Measurements from ENCODE around the gene NPPA. TPM values are rescaled to one million over a fixed set of nuclear protein-coding genes. Genes with fewer than 3 reads are reported as not detected.
A peak's percentile ranks its signal among the peaks of the same experiment; 100 is the strongest.
"Not testable (repeated sequence)": the region's sequence is repeated elsewhere in the genome, so short reads cannot be mapped to it uniquely, and the experiment has no call there.

The NPPA gene
- total RNA-seq, 6 donors from 2014 or later: 3.1 TPM; not detected in 5

- TF ChIP-seq CTCF (IDR thresholded peaks at IDR 0.05) (peak in 1 of 6 experiments; percentile 15), POLR2AphosphoS5 (IDR thresholded peaks at IDR 0.05) (peak; percentile 87 to 97), POLR2A (IDR thresholded peaks at IDR 0.05) (peak in 3 of 4 donors; percentile 79 to 98 (median 90)), EP300 (IDR thresholded peaks at IDR 0.05) (peak in 2 of 4 donors; percentile 78 to 98)
These were observed 41.9 kb downstream of the NPPA start, which contains the start of the genes CLCN6 and MTHFR for GRCh38 chr1:11805422-11806306. Gene CLCN6 (plus strand): TSS chr1:11806191. CDS start chr1:11806263, 72 bp downstream. Gene MTHFR (minus strand): TSS chr1:11805964. CDS start chr1:11803116, 2,848 bp downstream.

DNA sequence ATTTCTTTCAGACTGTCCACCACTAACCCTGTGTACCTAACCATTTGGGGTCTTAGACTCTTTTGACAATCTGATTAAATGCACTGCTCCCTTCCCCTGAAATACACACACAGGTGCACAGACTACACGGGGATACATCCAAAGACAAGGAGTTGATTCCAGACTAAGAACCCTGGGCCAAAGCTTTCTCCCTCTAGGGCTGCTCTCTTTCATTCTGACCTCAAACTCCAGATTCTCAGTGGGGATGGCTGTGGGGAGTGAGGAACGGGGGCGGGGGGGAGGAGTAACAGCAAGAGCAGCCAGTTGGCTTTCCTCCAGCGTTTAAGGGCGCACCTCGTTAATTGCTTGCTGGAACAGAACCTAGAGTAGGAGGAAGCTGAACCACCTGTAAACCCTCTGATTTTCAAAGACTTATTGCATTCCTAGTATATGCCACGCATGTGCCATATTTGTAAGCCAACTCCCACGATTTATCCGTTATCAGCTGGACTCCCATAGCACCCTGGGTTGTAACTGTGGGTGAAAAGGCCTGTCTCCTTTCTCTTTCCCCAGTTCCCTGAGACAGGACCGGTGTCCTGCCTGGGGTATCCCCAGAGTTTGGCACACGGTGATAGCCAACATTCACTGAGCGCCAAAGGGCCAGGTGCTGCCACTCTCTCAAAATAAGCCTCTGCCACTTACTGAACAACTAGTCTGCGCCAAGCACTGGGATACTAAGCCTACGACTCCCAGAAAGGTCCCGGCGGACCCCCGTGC is 42.7 kb downstream of the NPPA start:
- no peaks in the 10 kb centered on the region for H3K27me3 ChIP-seq
- H3K4me1 ChIP-seq: peaks cover 65 to 82% (median 71%) of the 10 kb centered on the region in 4 donors
- peak in 1 of 2 donors; percentile 81 for DNase-seq
- ATAC-seq (ENCODE audit: low FRiP score in 2 of 2): no peak
- peaks cover 11 to 38% (median 18%) of the 10 kb centered on the region in 4 donors for H3K36me3 ChIP-seq
- H3K9me3 ChIP-seq: no peaks in the 10 kb centered on the region
- peak overlapping the region; percentile 91 to 99 (median 97) for H3K27ac ChIP-seq
- 2 to 6% methylated on average over 11 to 17 of the region's 17 CpGs for WGBS, 2 donors
- no peak for TF ChIP-seq CTCF (IDR thresholded peaks at IDR 0.05)
- peak in 1 of 4 donors; percentile 13 for TF ChIP-seq EP300 (IDR thresholded peaks at IDR 0.05)
- no peak for TF ChIP-seq POLR2AphosphoS5 (IDR thresholded peaks at IDR 0.05)
- peak overlapping the region; percentile 66 to 86 (median 70) for H3K4me3 ChIP-seq

More at GRCh38 chr1:11805422-11806306, 41.9 kb downstream of the NPPA start, which contains the start of the genes CLCN6 and MTHFR:
- peak within 1 kb of the TSS; percentile 69 to 86 (median 73) for H3K4me3 ChIP-seq
- H3K4me1 ChIP-seq: peaks cover 65 to 83% (median 69%) of the 10 kb centered on the region in 4 donors
- ATAC-seq (ENCODE audit: low FRiP score in 2 of 2): peak; percentile 95 to 97
- H3K27ac ChIP-seq: peak within 1 kb of the TSS; percentile 91 to 99 (median 97)
- peak; percentile 99 to 100 for DNase-seq
- no peaks in the 10 kb centered on the region for H3K27me3 ChIP-seq
- WGBS, 2 donors: 4% methylated on average over 14 to 23 of the region's 72 CpGs
- H3K36me3 ChIP-seq: peaks cover 3 to 38% (median 12%) of the 10 kb centered on the region in 4 donors
- H3K9me3 ChIP-seq: no peaks in the 10 kb centered on the region

- WGBS, 2 donors: 60 to 61% methylated on average over 9 of the region's 9 CpGs
- not testable (repeated sequence) for H3K27me3 ChIP-seq; H3K9me3 ChIP-seq; DNase-seq; ATAC-seq (ENCODE audit: low FRiP score in 2 of 2)
- Histone ChIP-seq H3K4me1 (peaks cover 58 to 75% (median 67%) of the 10 kb centered on the region in 4 donors), H3K4me3 (peak overlapping the region in 3 of 4 donors; percentile 69 to 86 (median 70)), H3K27ac (peak overlapping the region; percentile 91 to 99 (median 97)), H3K36me3 (peaks cover 11 to 40% (median 23%) of the 10 kb centered on the region in 4 donors)
These were observed 43.5 kb downstream of the NPPA start for GRCh38 chr1:11803924-11804665.

GRCh38 chr1:11802973-11803885 is 44.4 kb downstream of the NPPA start:
- Histone ChIP-seq H3K9me3 (no peaks in the 10 kb centered on the region), H3K4me3 (peak overlapping the region; percentile 45 to 72 (median 70)), H3K27ac (peak overlapping the region; percentile 91 to 99 (median 97)), H3K4me1 (peaks cover 54 to 66% (median 60%) of the 10 kb centered on the region in 4 donors), H3K36me3 (peaks cover 11 to 42% (median 26%) of the 10 kb centered on the region in 4 donors), H3K27me3 (no peaks in the 10 kb centered on the region)
- 0 to 7% methylated on average over 5 to 23 of the region's 28 CpGs for WGBS, 2 donors
- ATAC-seq (ENCODE audit: low FRiP score in 2 of 2) (peak; percentile 69 to 82), DNase-seq (peak; percentile 82 to 95)
- TF ChIP-seq EP300 (IDR thresholded peaks at IDR 0.05) (peak in 1 of 4 donors; percentile 19), CTCF (IDR thresholded peaks at IDR 0.05) (no peak), POLR2AphosphoS5 (IDR thresholded peaks at IDR 0.05) (peak; percentile 86 to 91), POLR2A (IDR thresholded peaks at IDR 0.05) (peak in 2 of 4 donors; percentile 40 to 66)
